Keratinocyte (primary cell): ENCODE results near the gene PIGL. TPM values are rescaled to one million over a fixed set of nuclear protein-coding genes. Genes with fewer than 3 reads are reported as not detected.

Source experiments
- DNase-seq: peaks from one replicate; pipeline ENCODE4 v3.0.0-alpha.2; 2011; ENCODE audit warnings: low read depth, missing footprints, low spot score
- FAIRE-seq: peaks from 2 replicates; lab custom pipeline; 2011; peaks lifted over from hg19 to GRCh38; lab: Jason Lieb, UNC
- H2AFZ ChIP-seq: 2 replicates; pipeline ENCODE4 v1.6.0; 2012; ENCODE audit warnings: low read length, control low read depth, inconsistent platforms; ENCODE audit not compliant: control insufficient read depth
- H3K27ac ChIP-seq: 2 replicates; pipeline ENCODE4 v1.5.1; 2011; ENCODE audit warnings: low read length; ENCODE audit not compliant: control insufficient read depth, insufficient read depth
- H3K27me3 ChIP-seq: 3 replicates; pipeline ENCODE4 v1.6.0; 2011; ENCODE audit warnings: low read length; ENCODE audit not compliant: control insufficient read depth, insufficient read depth; ENCODE audit errors: extremely low read depth
- H3K36me3 ChIP-seq, 2 experiments: 2 replicates in 1 of 2; 3 replicates in 1 of 2; pipeline ENCODE4 v1.5.1; 2011; ENCODE audit warnings: low read length in 2 of 2, mild to moderate bottlenecking in 1 of 2; ENCODE audit not compliant: control insufficient read depth in 2 of 2, insufficient read depth in 2 of 2; ENCODE audit errors: extremely low read depth in 1 of 2
- H3K4me1 ChIP-seq: 3 replicates; pipeline ENCODE4 v1.5.1; 2011; ENCODE audit warnings: low read length; ENCODE audit not compliant: control insufficient read depth, insufficient read depth; ENCODE audit errors: extremely low read depth
- H3K4me2 ChIP-seq: 3 replicates; pipeline ENCODE4 v1.6.0; 2011; ENCODE audit warnings: low read depth, low read length; ENCODE audit not compliant: control insufficient read depth, insufficient read depth; ENCODE audit errors: extremely low read depth
- H3K4me3 ChIP-seq, 3 experiments: fragments of 200-600 bp in 1 of 3; sonication (generic) in 1 of 3; 2 replicates in 2 of 3; 3 replicates in 1 of 3; pipeline ENCODE4 v1.5.1; 2011 to 2016; ENCODE audit warnings: low read length in 3 of 3, mild to moderate bottlenecking in 3 of 3, control low read depth in 2 of 3, inconsistent platforms in 1 of 3, low read depth in 1 of 3, mixed read lengths in 1 of 3, mixed run types in 1 of 3, moderate library complexity in 1 of 3; ENCODE audit not compliant: control insufficient read depth in 2 of 3, insufficient read depth in 2 of 3; ENCODE audit errors: extremely low read depth in 1 of 3
- H3K79me2 ChIP-seq: 2 replicates; pipeline ENCODE4 v1.6.0; 2012; ENCODE audit warnings: low read length; ENCODE audit not compliant: control insufficient read depth, insufficient read depth
- H3K9ac ChIP-seq: 3 replicates; pipeline ENCODE4 v1.6.0; 2011; ENCODE audit warnings: low read length; ENCODE audit not compliant: control insufficient read depth, insufficient read depth; ENCODE audit errors: extremely low read depth
- H3K9me1 ChIP-seq: 3 replicates; pipeline ENCODE4 v1.6.0; 2011; ENCODE audit warnings: low read length; ENCODE audit not compliant: control insufficient read depth, insufficient read depth; ENCODE audit errors: extremely low read depth
- H3K9me3 ChIP-seq: 2 replicates; pipeline ENCODE4 v1.5.1; 2012; ENCODE audit warnings: low read depth, low read length; ENCODE audit not compliant: control insufficient read depth
- H4K20me1 ChIP-seq: 3 replicates; pipeline ENCODE4 v1.6.0; 2011; ENCODE audit warnings: low read length; ENCODE audit not compliant: control insufficient read depth, insufficient read depth; ENCODE audit errors: extremely low read depth
- EZH2 ChIP-seq: IDR thresholded peaks from one replicate; pipeline ENCODE4 v1.6.1; 2012; ENCODE audit warnings: inconsistent platforms, mild to moderate bottlenecking, low read length, moderate library complexity
- dilution Hi-C: fragments of 300-500 bp; cut with MboI; formaldehyde crosslinking; loops from one replicate; pipeline ENCODE4 v1.7.0; 2020; ENCODE audit warnings: low sequenced_read_pairs; ENCODE audit not compliant: extremely low pct_ligation_motif_present
- polyA plus RNA-seq, 5 experiments: library from polyadenylated mRNA; depleted of rRNA in 3 of 5; stranded (reverse) in 3 of 5; stranded (forward) in 1 of 5; unstranded in 1 of 5; fragments of >200 nt; gene quantifications; 1 replicate in 1 of 5; 2 replicates in 3 of 5; 3 replicates in 1 of 5; pipeline versions ENCODE4 v1.2.1 to v1.2.3, GENCODE V29; 2011 to 2012; ENCODE audit warnings: missing spikeins in 2 of 5, low read depth in 1 of 5, low replicate concordance in 1 of 5
- TF ChIP-seq, protein P1 (sequence below), 3 experiments: IDR thresholded peaks in 1 of 3; conservative IDR thresholded peaks in 1 of 3; optimal IDR thresholded peaks in 1 of 3; 2 replicates in 2 of 3; 3 replicates in 1 of 3; pipeline versions ENCODE3 to v1.5.1; 2011; ENCODE audit warnings: low read length in 3 of 3, mild to moderate bottlenecking in 3 of 3, moderate library complexity in 2 of 3, control low read depth in 1 of 3, inconsistent platforms in 1 of 3; ENCODE audit not compliant: insufficient read depth in 2 of 3; ENCODE audit errors: extremely low read depth in 1 of 3

Gene PIGL
- polyA plus RNA-seq, 1 donor (not counting 4 experiments of a cell fraction or from before 2014, with no cell fraction given) = 21.5 TPM

- DNase-seq = no peak
- Histone ChIP-seq H2AFZ (no peak overlapping the region), H3K36me3 (peaks cover 0 to 6% of the 10 kb centered on the region in 2 experiments), H3K4me3 (no peak overlapping the region), H3K4me1 (no peaks in the 10 kb centered on the region), H3K9me1 (no peaks in the 10 kb centered on the region), H4K20me1 (no peaks in the 10 kb centered on the region), H3K9ac (no peak overlapping the region), H3K27me3 (no peaks in the 10 kb centered on the region), H3K9me3 (no peaks in the 10 kb centered on the region), H3K79me2 (no peaks in the 10 kb centered on the region), H3K27ac (no peak overlapping the region), H3K4me2 (no peak overlapping the region)
- FAIRE-seq = no peak
- TF ChIP-seq, protein P1, sequence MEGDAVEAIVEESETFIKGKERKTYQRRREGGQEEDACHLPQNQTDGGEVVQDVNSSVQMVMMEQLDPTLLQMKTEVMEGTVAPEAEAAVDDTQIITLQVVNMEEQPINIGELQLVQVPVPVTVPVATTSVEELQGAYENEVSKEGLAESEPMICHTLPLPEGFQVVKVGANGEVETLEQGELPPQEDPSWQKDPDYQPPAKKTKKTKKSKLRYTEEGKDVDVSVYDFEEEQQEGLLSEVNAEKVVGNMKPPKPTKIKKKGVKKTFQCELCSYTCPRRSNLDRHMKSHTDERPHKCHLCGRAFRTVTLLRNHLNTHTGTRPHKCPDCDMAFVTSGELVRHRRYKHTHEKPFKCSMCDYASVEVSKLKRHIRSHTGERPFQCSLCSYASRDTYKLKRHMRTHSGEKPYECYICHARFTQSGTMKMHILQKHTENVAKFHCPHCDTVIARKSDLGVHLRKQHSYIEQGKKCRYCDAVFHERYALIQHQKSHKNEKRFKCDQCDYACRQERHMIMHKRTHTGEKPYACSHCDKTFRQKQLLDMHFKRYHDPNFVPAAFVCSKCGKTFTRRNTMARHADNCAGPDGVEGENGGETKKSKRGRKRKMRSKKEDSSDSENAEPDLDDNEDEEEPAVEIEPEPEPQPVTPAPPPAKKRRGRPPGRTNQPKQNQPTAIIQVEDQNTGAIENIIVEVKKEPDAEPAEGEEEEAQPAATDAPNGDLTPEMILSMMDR (optimal IDR thresholded peaks at IDR 0.05 in 1 of 3, IDR thresholded peaks at IDR 0.05 in 1 of 3, conservative IDR thresholded peaks at IDR 0.05 in 1 of 3; ENCODE audit: extremely low read depth in 1 of 3, insufficient read depth in 2 of 3, low read length in 3 of 3) = no peak
- TF ChIP-seq EZH2 = no peak
- dilution Hi-C loops = no loop called here
Measured at GRCh38 chr17:16313139-16314090, 96.4 kb downstream of the PIGL start.

DNA sequence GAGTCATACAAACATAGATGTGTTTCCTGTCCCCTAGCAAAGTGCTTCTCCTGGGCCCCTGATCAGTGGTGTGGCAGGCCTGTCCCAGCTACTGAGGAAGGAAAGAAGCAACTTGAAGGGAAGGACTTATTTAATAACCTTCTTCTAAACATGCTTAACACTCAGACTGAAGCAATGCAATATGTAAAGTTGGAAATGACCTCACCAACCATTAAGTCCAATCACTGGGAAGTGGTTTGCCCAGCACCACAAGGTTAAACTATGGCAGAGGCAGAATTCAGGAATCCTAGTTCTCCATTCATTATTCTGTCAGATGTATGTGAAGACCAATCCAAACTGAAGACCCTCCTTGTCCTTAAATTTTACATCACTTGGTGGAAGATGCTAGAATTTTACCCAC is 97.2 kb downstream of the PIGL start:
- no peaks in the 10 kb centered on the region for H3K9me1 ChIP-seq
- peaks cover 0 to 6% of the 10 kb centered on the region in 2 experiments for H3K36me3 ChIP-seq
- no peak for TF ChIP-seq EZH2
- TF ChIP-seq, protein P1 (optimal IDR thresholded peaks at IDR 0.05 in 1 of 3, IDR thresholded peaks at IDR 0.05 in 1 of 3, conservative IDR thresholded peaks at IDR 0.05 in 1 of 3; ENCODE audit: extremely low read depth in 1 of 3, insufficient read depth in 2 of 3, low read length in 3 of 3) = no peak
- H4K20me1 ChIP-seq = no peaks in the 10 kb centered on the region
- no peak for FAIRE-seq
- H3K79me2 ChIP-seq = no peaks in the 10 kb centered on the region
- no peak overlapping the region for H3K4me3 ChIP-seq
- H3K27ac ChIP-seq = no peak overlapping the region
- DNase-seq = no peak
- H3K4me1 ChIP-seq = no peaks in the 10 kb centered on the region
- no peaks in the 10 kb centered on the region for H3K9me3 ChIP-seq
- H3K27me3 ChIP-seq = no peaks in the 10 kb centered on the region
- dilution Hi-C loops = no loop called here
- H2AFZ ChIP-seq = no peak overlapping the region
- no peak overlapping the region for H3K9ac ChIP-seq
- no peak overlapping the region for H3K4me2 ChIP-seq
